ENCODE data around the gene CD300H.

CD300H gene

GRCh38 chr17:74567397-74567796 lies at the start of gene CD300H:
CD300H (minus strand) TSS chr17:74567509.
- DNase-seq (ENCODE audit: low read depth in 2 of 2) = no peak

DNA sequence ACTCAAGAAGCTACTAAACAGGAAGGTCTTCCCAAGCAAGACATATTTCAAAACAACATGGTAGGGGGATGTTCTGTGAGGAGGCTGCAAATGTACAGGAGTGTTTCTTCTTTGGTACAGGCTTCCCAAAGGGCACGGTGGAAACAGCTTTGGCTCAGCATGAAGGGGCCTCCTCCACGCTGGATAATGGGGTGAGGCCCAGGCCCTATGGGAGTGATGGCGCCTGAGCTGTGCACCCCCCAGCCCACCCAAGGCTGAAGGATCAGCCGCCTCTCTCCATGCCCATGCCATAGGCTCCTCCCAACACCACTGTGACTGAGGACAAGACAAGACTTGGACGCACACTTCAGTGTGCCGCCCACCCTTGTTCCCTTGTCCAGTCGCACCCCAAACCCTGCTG lies 49.4 kb upstream of the CD300H start:
- DNase-seq (ENCODE audit: low read depth in 2 of 2) = no peak

- DNase-seq (ENCODE audit: low read depth in 2 of 2) = no peak
These were observed 44.7 kb upstream of the CD300H start for GRCh38 chr17:74612046-74612445.

DNA sequence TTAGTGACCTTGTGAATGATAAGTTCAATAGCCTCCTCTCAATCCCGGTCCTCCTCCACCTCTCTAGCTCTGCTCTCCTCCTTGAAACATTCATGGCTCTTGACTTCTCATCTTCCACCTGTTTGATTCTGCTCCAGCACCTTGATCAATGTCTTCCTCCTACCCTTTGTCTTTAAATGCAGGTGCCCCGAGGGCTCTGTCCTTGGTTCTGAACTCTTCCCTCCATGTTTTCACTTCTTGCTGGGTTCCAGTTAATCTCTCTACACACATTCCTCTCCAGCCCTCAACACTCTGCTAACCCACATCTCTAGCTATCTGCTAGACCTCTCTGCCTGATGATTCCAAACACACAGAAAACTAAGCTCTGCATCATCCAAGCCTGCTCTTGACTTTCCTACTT lies 42.8 kb upstream of the CD300H start:
- no peak for DNase-seq (ENCODE audit: low read depth in 2 of 2)

GRCh38 chr17:74608511-74608910 lies 41.2 kb upstream of the CD300H start:
- no peak for DNase-seq (ENCODE audit: low read depth in 2 of 2)

- DNase-seq (ENCODE audit: low read depth in 2 of 2) = no peak
These were observed 39.9 kb upstream of the CD300H start for GRCh38 chr17:74607221-74607620.

GRCh38 chr17:74606050-74606449 lies 38.7 kb upstream of the CD300H start:
- DNase-seq (ENCODE audit: low read depth in 2 of 2) = no peak

- DNase-seq (ENCODE audit: low read depth in 2 of 2) = no peak
These were observed 38.1 kb upstream of the CD300H start for GRCh38 chr17:74605361-74605760.

GRCh38 chr17:74604761-74605160 lies 37.5 kb upstream of the CD300H start:
- DNase-seq (ENCODE audit: low read depth in 2 of 2) = no peak

DNA sequence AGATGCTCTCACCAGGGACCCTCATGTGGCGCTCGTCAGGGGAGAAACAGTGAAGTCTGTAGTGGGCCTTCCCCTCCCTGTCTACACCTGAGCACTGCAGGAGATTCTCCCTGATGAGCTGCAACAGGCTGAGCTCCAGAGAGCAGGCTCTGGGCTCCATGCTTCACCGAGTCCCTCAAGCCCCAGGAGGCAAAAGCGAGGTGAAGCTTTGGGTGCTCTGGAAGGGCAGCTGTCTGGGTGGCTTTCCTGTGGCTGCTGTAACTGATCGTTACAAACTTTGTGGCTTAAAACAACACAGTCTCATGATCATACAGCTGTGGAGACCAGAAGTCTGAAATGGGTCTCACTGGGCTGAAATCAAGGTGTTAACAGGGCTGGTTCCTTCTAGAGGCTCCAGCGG lies 36.9 kb upstream of the CD300H start:
- DNase-seq (ENCODE audit: low read depth in 2 of 2) = no peak

DNA sequence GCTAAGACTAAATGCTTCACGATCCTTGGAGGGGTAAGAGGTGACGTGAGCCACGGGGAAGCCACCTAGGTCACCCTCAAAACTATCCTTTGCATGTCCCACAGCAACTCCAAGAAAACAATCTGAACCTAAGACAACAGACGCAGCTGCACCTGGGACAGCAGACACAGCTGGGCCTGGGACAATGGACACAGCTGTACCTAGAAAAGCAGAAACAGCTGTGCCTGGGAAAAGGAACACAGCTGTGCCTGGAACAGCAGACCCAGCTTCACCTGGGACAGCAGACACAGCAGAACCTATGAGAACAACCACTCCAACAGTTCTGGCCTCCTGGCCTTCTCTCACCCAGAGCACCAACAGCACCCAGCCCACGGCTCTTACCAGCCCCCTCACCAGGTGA lies 36.4 kb upstream of the CD300H start:
- no peak for DNase-seq (ENCODE audit: low read depth in 2 of 2)

- no peak for DNase-seq (ENCODE audit: low read depth in 2 of 2)
These were observed 35.8 kb upstream of the CD300H start for GRCh38 chr17:74603037-74603635.

DNA sequence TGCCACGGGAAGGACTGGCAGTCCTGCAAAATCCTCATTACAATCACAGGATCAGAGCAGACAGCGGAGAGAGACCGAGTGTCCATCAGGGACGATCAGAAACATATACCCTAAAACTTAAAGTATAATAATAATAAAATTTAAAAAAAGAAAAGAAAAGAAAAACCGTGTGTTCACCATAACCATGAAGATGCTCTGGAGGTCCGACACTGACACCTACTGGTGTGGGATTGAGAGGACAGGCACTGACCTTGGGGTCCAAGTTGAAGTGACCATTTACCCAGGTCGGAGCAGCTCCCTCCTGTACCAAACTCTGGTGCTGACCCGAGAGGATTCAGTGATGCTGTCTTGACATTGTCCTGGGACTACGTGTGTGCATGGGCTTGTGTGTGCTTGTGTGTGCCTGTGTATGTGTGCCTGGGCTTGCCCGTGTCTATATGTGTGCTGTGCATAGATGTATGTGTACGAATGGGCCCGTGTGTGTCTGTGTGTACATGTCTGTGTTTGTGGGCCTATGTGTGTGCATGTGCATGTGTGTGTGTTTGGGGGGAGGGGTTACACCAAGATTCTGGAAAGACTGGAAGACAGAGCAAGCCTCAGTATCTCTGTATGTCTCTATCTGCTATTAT lies 34.7 kb upstream of the CD300H start:
- DNase-seq (ENCODE audit: low read depth in 2 of 2) = peak in 1 of 2 donors; percentile 12

DNA sequence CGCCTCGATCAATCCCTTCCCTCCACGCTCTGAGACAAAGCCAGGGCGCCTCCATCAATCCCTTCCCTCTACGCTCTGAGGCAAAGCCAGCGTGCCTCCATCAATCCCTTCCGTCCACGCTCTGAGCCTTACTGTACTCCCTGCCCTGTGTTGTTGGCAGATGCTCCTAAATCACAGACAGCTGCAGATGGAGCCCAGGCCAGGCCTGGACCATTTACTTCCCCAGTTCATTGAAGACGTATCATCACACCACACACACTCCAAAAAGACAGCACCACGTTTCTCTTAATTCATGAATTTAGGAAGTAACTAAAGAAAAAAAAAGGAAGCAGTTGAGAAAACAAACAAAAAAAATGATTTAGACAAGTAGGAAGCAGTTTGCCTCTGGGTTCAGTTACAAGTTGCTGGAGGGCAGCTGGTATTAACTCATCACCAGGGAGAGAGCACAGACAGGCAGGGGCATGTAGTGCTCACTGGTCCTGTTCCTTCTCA lies 32.2 kb upstream of the CD300H start:
- DNase-seq (ENCODE audit: low read depth in 2 of 2) = no peak

GRCh38 chr17:74599023-74599399 lies 31.7 kb upstream of the CD300H start:
- DNase-seq (ENCODE audit: low read depth in 2 of 2) = no peak

DNA sequence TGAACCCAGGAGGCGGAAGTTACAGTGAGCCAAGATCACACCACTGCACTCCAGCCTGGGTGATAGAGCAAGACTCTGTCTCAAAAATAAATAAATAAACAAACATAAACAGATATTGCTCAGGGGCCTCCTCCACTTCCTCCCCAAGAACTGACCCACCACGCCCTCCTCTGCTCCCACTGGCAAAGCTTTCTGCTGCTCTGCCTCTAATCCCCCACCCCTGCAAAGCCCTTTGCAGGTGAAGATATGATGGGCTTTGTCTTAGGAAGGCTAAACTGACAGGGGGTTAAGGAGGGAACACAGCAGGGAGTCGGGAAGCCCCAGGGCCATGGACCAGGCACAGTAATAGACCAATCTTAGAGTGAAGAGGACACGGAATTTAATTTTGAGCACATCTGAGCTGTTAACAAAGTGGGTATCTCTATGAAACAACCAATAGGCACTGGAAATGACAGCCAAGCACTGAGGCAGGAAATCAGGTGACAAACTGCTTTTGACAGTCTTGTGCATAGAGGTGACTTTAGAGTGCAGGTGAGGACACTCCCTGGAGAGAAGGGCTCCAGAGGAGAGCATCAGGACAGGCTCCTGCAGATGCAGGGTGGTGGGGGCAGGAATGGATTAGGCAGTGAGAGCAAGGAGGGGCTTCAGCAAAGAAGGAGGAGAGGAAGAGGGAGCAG lies 31.2 kb upstream of the CD300H start:
- DNase-seq (ENCODE audit: low read depth in 2 of 2) = no peak

GRCh38 chr17:74597069-74597790 lies 29.9 kb upstream of the CD300H start:
- DNase-seq (ENCODE audit: low read depth in 2 of 2) = no peak

DNA sequence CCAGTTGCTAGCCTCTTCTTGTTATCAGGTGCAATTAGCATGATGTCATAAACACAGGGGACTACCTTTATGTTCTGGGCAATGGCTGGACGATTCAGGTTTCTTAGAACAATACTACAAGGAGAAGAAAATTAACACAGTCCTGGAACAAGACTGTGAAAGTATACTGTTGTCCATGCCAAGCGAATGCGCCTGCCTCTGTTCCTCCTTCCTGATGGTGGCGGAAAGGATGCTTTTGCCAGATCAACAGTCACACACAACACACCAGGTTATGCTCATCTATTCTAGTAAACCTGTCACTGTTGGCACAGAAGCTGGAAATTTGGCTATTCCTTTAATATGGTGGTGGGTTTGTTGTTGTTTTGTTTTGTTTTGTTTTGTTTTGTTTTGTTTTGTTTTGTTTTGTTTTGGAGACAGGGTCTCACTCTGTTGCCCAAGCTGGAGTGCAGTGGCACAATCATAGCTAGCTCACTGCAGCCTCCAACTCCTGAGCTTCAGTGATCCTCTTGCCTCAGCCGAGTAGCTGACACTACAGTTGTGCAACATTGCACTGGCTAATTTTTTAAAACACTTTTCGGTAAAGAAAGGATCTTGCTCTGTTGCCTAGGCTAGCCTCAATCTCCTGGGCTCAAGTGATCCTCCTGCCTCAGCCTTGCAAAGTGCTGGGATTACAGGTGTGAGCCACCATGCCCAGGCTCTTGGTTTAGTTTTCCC lies 27.9 kb upstream of the CD300H start:
- DNase-seq (ENCODE audit: low read depth in 2 of 2) = no peak

- no peak for DNase-seq (ENCODE audit: low read depth in 2 of 2)
These were observed 25.0 kb upstream of the CD300H start, which contains the start of gene CD300LD for GRCh38 chr17:74592087-74592990. CD300LD (minus strand) TSS chr17:74592283; CDS start chr17:74592202, 81 bp downstream.

DNA sequence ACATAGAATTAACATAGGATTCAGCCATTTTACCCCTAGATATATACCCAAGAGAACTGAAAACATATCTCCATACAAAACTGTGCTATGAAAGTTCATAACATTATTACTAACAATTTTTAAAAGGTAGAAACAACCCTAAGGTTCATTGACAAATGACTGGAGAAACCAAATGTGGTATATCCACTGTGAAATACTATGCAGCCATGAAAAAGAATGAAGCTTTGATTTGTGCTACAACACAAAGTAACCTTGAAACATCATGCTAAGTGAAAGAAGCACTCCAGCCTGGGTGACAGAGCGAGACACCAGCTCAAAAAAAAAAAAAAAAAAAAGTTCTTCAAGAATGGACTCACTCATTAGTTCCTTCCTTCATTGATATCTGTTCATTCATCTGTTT lies 24.2 kb upstream of the CD300H start:
- DNase-seq (ENCODE audit: low read depth in 2 of 2) = no peak

GRCh38 chr17:74585711-74586110 lies 18.4 kb upstream of the CD300H start:
- no peak for DNase-seq (ENCODE audit: low read depth in 2 of 2)
